UCSD-AML1 (cell line): ENCODE data around the gene ATP8B1.
"Not testable (repeated sequence)": the region's sequence is repeated elsewhere in the genome, so short reads cannot be mapped to it uniquely, and the experiment has no call there.

ENCODE experiments used
- DNase-seq: peaks from one replicate; lab custom pipeline; 2025; ENCODE audit not compliant: unreplicated experiment; lab: John Stamatoyannopoulos, UW

The ATP8B1 gene

DNA sequence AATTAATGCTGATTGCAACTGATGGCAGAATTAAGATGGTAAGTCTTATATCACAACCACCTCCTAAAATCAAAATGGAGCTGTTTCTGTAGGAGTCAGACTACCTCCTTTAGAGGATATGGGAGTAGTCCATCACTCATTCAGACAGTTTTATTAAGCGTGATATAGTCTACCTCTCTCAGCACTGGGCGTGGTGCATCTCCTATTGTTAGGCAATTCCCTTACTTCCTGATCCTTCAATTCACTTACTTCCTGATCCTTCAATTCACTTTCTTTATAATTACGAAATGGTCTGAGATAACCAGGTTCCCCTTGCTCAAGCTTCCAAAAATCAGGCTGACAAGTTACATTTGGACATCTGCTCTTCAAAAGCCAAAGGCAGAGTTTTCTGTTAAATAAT lies 31.9 kb downstream of the ATP8B1 start:
- no peak for DNase-seq

DNA sequence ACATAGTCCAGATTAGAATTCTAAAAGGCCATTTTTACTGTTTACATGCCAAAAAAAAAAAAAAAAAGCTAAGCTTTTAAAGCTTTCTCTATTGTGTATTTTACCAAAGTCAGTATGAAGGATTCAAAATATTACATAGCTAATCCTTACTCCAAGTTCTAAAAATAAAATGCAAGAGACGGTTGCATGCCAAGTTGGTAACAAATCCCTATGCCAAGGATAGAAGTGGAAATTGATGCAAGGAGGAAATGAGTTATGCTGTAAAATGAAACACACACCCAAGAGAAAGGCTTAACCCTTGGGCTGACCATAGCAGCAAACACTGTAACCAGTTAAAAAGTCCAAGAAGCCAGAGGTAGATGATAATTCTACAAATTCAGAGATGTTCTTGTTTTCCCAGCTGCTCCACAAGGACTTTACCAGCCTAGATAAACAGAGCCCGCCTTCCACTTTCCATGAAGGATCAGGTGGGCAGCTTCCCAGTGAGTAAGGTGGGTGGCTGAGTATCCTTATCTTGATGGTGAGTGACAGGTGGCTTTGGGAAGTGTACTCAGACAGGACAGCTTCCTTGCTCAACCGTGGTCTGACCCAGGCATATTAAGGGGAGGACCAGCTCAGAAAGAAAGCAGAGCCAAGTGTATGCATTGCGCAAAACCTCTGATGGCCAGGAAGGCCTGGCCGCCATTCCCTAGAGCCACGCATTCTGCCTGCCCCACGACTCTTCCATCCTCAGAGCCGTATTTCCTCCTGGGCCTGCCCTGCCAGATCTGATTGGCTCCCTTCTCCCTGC lies 34.4 kb downstream of the ATP8B1 start:
- no peak for DNase-seq

DNA sequence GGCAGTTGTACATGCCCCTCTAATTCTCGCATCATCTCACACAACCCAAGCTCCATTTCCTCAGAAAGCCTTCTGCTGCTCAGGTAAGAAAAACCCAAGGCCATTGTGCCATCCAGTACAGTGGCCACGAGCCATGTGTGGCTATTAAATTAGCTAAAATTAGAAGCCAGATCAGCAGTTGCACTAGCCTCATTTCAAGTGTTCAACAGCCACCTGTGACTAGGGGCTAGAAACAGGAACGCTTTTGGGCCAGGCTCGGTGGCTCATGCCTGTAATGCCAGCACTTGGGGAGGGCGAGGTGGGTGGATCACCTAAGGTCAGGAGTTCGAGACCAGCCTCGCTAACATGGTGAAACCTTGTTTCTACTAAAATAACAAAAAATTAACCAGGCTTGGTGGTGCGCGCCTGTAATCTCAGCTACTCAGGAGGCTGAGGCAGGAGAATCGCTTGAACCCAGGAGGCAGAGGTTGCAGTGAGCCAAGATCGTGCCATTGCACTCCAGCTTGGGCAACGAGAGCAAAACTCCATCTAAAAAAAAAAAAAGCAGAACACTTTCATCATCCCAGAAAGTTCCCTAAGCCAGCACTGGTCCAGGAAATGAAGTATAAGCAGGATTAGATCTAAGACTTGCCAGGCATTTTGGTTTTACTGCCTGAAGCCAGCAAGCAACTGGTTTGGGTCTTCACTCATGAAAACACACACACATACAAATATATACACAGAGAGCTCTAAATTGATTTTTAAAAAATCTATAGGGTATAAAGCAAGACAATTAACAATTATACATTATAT lies 35.7 kb downstream of the ATP8B1 start:
- no peak for DNase-seq

DNA sequence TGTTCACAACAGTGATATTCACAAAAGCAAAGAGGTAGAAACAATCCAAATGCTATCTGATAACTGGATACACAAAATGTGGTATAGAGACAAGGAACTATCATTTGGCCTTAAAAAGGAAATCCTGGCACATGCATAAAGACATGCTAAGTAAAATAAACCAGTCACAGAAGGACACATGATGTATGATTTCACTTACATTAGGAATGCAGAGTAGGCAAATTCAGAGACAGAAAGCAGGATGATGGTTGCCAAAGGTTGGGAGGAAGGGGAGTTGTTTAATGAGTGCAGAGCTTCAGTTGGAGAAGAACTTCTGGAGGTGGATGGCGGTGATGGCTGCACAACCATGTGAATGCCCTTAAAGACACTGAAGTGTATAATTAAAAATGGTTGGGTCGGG lies 38.1 kb downstream of the ATP8B1 start:
- DNase-seq = no peak

DNA sequence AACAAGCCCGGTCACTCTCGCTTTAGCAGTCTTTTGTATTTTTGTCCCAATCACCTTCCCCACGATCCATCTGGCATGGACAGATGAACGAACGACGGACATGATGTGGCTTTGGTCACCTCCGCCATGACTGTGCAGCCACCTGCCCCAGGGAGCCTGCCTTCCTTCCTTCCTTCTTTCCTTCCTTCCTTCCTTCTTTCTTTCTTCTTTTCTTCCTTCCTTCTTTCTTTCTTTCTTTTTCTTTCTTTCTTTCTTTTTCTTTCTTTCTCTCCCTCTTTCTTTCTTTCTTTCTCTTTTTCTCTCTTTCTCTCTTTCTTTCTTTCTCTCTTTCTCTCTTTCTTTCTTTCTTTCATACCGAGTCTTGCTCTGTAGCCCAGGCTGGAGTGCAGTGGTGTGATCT lies 39.0 kb downstream of the ATP8B1 start:
- DNase-seq = no peak

DNA sequence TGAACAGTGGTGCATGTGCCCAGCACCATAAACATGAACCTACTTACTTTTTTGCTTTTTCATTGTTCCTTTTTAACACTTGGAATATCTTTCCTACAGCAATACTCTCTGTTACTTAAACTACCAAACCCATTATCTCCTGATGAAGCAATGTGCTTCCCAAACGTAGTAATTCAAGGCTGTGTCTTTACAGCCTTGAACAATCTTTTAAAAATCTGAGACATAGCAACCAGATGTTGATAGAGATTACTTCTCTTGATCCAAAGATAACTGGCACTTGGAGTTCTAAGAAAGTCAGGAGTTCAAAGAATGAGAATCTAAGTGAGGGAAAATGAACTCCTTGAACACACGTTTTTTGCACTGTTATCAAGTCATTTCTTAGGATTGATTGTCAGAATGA lies 40.4 kb downstream of the ATP8B1 start:
- DNase-seq = no peak

DNA sequence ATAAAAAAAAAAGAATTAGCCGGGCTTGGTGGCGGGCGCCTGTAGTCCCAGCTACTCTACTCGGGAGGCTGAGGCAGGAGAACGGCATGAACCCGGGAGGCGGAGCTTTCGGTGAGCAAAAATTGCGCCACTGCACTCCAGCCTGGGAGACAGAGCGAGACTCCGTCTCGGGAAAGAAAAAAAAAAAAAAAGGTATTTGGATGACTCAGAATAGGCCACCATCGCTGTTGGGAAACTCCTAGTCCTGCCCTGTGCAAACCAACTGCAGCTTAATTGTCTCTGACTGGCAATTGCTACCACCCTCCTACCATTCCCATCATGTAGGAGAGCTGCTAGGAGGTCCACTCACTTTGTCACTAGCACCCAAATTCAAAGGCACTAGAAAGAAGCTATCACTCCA lies 43.5 kb downstream of the ATP8B1 start:
- DNase-seq = no peak

DNA sequence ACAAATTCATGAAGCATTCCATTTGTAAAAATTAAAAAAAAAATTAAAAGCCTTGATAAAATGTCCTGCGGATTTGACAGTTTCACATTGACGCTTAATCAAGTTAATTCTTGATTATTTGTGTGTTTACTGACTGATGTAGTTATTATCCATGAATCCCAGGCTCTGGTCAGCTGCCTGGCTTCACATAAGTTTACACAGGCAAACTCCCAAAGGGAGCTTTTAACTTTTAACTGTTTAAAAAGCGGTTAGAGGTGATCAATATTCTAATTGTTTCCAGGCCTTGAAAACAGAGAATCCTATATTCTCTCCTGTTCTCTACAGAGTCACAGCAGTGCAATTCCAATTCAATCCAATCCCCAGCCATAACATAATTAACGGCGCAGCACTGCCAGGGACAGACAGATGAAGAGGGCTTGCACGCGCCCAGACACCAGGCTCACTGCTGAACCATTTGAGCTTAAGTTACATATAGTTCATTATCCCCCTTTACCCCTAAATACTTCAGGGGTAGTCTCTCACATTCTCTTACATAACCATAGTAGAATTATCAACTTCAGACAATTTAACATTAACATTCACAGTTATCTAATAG lies 47.5 kb downstream of the ATP8B1 start:
- DNase-seq = no peak

DNA sequence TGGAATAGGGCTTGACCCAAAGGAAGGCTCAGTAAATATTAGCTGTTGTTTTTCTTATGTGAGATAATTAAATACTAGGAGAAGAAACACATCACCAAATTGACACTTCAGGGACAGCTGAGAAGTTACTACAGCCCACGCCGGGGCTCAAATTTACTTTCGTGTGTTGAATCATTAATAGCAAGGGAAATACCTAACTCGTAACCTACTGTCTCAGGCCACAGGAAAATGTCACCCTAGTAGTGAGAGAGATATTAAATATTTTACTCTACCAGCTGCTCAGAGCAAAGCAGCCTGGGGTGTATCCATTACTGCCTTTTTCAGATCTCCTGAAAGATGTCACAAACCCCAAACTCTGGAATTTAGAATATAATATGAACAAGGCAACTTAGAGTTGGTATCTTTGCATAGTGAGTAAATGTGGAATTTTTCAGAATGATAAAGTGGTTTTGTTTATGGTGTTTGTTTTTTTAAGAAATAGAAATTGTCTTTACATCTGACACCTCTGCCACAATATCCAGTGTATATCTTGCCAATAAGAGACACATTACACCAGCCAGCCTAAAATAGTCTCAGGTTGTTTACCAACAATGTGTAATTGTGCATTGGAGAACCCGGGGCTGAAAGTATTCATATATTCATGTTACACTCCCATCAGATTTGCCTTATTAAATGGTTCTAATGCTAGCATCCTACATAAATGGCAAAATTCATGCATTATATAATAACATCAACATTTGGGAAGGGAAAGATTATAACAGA lies 48.4 kb downstream of the ATP8B1 start:
- no peak for DNase-seq

DNA sequence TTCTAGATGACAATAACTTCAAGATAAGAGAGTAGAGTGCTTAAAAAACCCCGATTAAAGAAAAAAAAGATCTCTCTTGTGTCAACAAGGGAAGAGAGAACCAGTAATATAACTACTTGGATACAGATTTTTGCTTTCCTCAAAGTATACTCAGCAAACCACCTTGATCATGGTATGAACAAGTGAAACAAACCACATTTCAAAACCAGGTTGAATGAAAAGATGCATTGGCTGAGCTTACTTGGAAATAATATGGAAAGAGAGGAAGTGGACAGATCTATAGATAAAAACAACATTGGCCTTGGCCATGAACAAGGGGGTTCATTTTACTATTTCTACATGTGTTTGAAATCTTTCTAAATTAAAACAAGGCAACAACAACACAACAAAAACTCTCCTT lies 50.1 kb downstream of the ATP8B1 start:
- no peak for DNase-seq

DNA sequence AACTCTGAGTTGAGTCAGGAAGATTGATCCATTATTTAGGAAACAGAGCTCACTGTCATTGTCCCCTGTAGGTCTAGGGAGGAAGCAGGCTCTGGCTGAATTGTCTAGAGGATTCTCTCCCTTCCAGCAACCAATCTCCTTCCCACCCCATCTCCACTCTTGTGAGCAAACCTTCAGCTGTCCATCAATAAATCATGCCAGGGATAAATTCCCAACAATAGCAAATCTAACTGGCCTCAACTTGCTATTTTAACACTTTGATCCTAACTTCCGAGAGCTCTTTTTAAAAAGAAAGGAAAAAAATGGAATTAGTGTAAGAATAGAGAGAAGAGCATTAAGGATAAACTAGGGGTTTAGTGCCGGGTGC lies 53.5 kb downstream of the ATP8B1 start:
- DNase-seq = no peak

DNA sequence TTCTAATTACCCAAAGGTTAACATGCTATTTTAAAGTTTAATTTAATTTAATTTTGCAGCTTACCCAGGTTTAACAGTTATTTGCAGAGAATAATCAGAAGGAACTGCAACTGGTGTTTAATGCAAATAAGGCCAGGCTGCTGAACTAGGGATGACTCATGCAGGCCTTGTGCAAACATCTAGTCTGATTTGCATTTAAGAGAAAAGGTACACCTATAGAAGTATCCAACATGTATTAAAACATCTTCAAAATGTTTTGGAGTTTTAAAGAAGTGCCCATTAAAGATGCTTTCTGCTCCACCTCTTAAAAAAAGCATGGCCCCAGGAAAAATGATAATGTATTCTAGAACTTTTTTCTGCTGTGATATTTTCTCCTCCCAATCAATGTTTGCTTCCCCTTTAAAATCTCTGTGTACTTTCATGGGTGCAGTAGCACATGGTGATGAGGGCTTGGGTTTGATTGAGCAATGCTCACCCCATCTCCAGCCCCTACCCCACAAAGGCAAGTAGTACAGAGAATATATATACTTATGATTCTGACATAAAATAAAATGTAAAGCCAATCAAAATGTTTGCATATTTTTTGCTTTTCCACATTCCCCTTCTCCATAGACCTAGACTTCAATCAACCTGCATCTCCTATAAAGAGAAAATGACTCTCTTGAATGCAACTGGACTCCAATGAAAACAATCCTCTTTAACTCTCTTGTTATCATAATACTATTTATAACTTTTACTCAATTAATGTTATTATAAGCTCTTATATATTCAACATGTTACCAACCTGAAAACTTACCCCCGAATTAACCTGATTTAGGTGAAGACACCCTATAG lies 54.1 kb downstream of the ATP8B1 start:
- DNase-seq = no peak

DNA sequence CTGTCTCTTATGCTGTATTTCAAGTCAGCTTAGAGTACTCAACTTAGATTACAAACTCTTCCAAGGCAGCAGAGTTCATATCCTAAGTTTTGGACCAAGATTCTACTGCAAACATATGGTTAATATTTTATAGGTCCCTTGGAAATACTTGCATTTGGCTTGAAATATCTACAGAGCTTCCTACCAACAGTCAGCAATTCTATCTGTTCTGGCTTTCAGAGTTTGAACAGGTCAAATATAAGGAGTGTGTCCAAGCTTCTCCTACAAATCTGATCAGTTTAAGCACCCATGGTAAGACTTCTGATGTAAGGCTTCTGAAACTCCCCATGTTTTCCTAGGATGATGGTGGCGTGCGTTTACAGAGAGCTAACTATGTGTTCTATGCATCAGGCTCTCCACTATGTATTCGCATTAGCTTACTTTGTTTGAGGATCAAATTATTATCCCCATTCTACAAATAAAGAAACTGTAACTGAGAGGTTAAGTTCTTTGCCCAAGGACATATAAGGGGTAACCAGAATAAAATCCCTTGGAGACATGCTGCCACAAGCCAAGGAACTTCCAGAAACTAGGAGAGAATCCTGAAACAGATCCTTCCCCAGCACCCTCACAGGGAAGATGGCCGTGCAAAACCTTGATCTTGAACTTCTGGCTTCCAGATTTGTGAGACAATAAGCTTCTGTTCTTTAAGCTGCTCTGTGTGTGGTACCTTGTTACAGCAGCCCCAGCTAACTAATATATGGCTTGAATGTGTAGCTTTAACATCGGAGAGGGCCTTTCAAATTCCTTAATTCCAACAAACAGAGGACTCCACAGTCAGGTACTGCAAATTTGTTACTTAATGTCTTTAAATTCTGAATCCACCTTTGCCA lies 55.1 kb downstream of the ATP8B1 start:
- no peak for DNase-seq

DNA sequence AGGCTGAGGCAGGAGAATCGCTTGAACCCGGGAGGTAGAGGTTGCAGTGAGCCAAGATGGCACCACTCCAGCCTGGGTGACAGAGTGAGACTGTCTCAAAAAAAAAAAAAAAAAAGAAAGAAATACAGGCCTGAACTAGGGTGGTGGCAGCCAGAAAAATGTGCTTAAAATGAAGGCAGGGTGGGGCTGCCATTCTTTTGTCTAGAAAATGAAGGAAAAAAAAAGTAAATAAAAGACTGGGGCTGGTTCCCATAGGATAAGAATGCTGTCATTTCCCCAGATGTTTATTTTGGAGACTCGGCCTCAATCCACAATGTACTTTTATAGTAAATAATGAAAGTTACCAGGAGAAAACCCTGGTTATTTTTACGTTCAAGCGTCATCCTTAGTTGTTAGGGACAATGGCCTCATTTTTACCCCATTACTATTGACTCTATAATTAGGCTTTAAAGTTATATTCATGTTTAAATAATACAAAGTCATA lies 58.9 kb downstream of the ATP8B1 start:
- DNase-seq = no peak

DNA sequence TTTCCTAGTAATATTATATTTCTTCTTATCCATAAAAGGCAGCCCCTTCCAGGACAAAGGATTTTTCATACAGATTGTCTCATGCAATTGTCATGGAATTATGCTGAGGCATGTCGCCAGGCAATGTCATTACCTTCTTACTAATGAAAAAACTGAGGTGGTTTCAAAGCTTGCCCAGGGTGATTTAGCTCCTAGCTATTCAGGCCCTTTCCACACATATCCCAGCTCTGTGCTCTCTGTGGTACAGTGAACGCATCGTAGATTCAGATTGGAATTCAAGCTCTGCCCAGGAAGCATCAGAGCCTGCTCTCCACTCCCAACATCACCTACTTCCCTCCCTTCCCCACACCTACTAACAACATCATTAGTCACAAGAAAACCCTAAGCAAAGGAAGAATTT lies 60.1 kb downstream of the ATP8B1 start:
- no peak for DNase-seq

DNA sequence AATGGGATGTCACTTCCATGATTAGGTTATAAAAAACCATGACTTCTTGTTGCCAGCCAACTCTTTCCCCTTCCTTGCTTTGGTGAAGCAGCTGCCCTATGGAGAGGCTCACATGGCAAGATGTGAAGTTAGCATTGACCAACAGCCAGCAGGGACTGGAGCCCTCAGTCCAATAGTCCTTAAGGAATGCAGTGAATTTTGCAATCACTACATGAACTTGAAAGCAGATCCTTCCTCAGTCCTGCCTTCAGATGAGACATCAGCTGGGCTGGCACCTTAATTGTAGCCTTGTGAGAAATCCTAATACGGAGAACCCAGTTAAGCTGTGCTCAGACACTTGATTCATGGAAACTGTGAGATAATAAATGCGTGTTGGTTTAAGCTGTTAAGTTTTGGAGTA lies 61.8 kb downstream of the ATP8B1 start:
- DNase-seq = no peak

DNA sequence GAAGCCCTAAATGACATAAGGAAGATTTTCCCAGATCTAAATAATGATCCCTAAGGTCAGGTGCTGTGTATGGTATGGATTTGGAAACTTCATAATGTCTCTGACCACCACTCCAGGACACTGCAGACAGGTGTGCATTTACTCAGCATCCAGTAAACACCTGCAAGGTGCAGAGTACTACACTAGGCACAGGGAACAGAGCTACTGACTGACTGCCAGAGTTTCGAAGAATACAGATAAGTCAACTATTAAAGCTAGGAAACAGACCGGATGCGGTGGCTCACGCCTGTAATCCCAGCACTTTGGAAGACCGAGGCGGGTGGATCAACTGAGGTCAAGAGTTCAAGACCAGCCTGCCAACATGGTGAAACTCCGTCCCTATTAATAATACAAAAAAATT lies 65.0 kb downstream of the ATP8B1 start:
- no peak for DNase-seq

DNA sequence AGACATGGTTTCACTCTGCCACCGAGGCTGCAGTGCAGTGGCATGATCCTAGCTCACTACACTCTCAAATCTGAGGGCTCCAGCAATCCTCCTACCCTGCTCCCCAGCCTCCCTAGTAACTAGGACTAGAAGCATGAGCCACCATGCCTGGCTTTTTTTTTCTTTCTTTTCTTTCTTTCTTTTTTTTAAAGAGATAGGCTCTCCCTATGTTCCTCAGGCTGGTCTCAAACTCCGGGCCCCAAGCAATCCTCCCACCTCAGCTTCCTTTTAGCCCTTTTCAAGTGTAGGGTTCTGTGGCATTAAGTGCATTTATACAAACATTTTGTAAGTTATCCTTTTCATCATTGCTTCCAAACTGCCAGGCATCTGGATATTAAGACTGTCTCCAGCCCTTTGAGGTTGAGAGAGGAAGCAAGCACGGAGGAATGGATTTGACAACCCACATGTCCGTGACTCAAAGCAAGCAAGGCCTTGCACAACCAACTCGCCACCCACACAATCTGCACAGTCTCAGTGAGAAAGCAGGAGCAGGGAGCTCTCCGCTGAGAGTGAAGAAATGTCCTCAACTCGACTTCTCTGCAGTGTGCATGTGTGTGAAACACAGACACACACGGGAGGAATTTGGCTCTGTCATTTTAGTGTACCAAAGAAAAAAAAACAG lies 65.6 kb downstream of the ATP8B1 start:
- no peak for DNase-seq

DNA sequence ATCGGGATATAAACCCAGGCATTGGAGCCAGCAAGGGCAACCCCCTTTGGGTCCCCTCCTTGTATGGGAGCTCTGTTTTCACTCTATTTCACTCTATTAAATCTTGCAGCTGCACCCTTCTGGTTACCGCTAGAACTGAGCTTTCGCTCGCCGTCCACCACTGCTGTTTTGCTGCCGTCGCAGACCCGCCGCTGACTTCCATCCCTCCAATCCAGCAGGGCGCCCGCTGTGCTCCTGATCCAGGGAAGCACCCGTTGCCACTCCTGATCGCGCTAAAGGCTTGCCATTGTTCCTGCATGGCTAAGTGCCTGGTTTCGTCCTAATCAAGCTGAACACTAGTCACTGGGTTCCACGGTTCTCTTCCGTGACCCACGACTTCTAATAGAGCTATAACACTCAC lies 68.1 kb downstream of the ATP8B1 start:
- DNase-seq = not testable (repeated sequence)
